H1 (cell line): Measurements from ENCODE around the gene PPP1R2. TPM values are rescaled to one million over a fixed set of nuclear protein-coding genes. Genes with fewer than 3 reads are reported as not detected.

Source experiments
- CBX8 ChIP-seq: fragments of 300-800, 300-1000 bp; sonication (generic); IDR thresholded peaks from 2 replicates; pipeline ENCODE4 v1.7.1; 2016; ENCODE audit warnings: low read depth, low read length, borderline replicate concordance
- CHD1 ChIP-seq: IDR thresholded peaks from 2 replicates; pipeline ENCODE4 v1.6.1; 2012; ENCODE audit warnings: low read depth, low read length, improper control_type of control experiment
- MAFK ChIP-seq: IDR thresholded peaks from 2 replicates; pipeline ENCODE4 v1.6.1; 2012; ENCODE audit warnings: low read depth, mild to moderate bottlenecking, improper control_type of control experiment, low read length
- POU5F1 ChIP-seq: IDR thresholded peaks from 2 replicates; pipeline ENCODE4 v1.6.1; 2011; ENCODE audit warnings: low read depth, mild to moderate bottlenecking, low read length, moderate library complexity
- polyA plus RNA-seq, 7 experiments: library from polyadenylated mRNA; depleted of rRNA in 3 of 7; stranded (reverse) in 5 of 7; unstranded in 2 of 7; fragments of >200 nt in 5 of 7; fragments of 200-250 nt in 2 of 7; gene quantifications; 1 replicate in 5 of 7; 2 replicates in 1 of 7; 4 replicates in 1 of 7; pipeline versions ENCODE4 v1.2.1 to v1.2.3, GENCODE V29; 2011 to 2013; ENCODE audit warnings: missing spikeins in 2 of 7, mixed read lengths in 2 of 7
- total RNA-seq: library from RNA; stranded (reverse); fragmentation: NEBNext Ultra II Directional; extraction: Animal tissue kit (Norgen Biotek cat#: 25700); gene quantifications from 2 replicates; pipeline ENCODE4 v1.2.1, GENCODE V29; 2021

PPP1R2 gene
- total and polyA plus RNA-seq, 2 of the 8 experiments (the other 6 are each of a cell fraction or from before 2014, with no cell fraction given) = 14.0 to 26.5 TPM

GRCh38 chr3:195579281-195579680, 36.2 kb upstream of the PPP1R2 start (continued):
- no peak for TF ChIP-seq CHD1
- TF ChIP-seq POU5F1 = no peak
- TF ChIP-seq CBX8 = no peak
- TF ChIP-seq MAFK = no peak
- TF ChIP-seq, all 59 proteins: peak for 0
